Stimulated activated naive CD8-positive, alpha-beta T cell treated with anti-CD3 and anti-CD28 coated beads, Interleukin-15, Interleukin-2, amounts not matched to agents 100 U/mL and 50 U/mL, for 24 hours (primary cell): ENCODE results near the gene NCAPD2.
A peak's percentile ranks its signal among the peaks of the same experiment; 100 is the strongest.
"Not testable (repeated sequence)": the region's sequence is repeated elsewhere in the genome, so short reads cannot be mapped to it uniquely, and the experiment has no call there.

Experiments
- ATAC-seq: fragments of 150-1000 bp; cut with Tn5 transposase; one replicate; pipeline ENCODE4 v1.10.0; 2021
- DNase-seq: peaks from one replicate; pipeline ENCODE4 v3.0.0; 2021

The NCAPD2 gene

GRCh38 chr12:6533923-6534694 is 40.2 kb downstream of the NCAPD2 start, which contains the start of gene GAPDH:
TSS of gene GAPDH (plus strand) at chr12:6534517. CDS start at chr12:6534833, 316 bp downstream.
- DNase-seq (peak; percentile 93), ATAC-seq (peak; percentile 53)

- DNase-seq (no peak), ATAC-seq (no peak)
Measured at GRCh38 chr12:6534695-6534944, 40.7 kb downstream of the NCAPD2 start.

- ATAC-seq (peak; percentile 3), DNase-seq (peak; percentile 74)
Measured at GRCh38 chr12:6534945-6535696, 41.2 kb downstream of the NCAPD2 start.

- ATAC-seq (no peak), DNase-seq (no peak)
Measured at GRCh38 chr12:6535697-6535946, 41.7 kb downstream of the NCAPD2 start.

GRCh38 chr12:6535960-6536847 is 42.3 kb downstream of the NCAPD2 start:
- no peak for ATAC-seq
- DNase-seq, result peak; percentile 26

GRCh38 chr12:6536894-6537579 is 43.1 kb downstream of the NCAPD2 start:
- ATAC-seq (no peak), DNase-seq (peak; percentile 39)

GRCh38 chr12:6537580-6538419 is 43.9 kb downstream of the NCAPD2 start:
- not testable (repeated sequence) for ATAC-seq

GRCh38 chr12:6538420-6539313 is 44.8 kb downstream of the NCAPD2 start:
- DNase-seq (peak; percentile 61), ATAC-seq (peak; percentile 1)

More at GRCh38 chr12:6537580-6538419, 43.9 kb downstream of the NCAPD2 start:
- peak; percentile 83 for DNase-seq

- DNase-seq (no peak), ATAC-seq (peak; percentile 2)
Measured at GRCh38 chr12:6539314-6539682, 45.4 kb downstream of the NCAPD2 start.

GRCh38 chr12:6539707-6540134 is 45.8 kb downstream of the NCAPD2 start:
- DNase-seq, result peak; percentile 30
- no peak for ATAC-seq

- DNase-seq (peak; percentile 64), ATAC-seq (no peak)
Measured at GRCh38 chr12:6540181-6540877, 46.4 kb downstream of the NCAPD2 start.

GRCh38 chr12:6541371-6542165 is 47.7 kb downstream of the NCAPD2 start:
- no peak for ATAC-seq
- DNase-seq, result no peak

- no peak for DNase-seq
- no peak for ATAC-seq
Measured at GRCh38 chr12:6542209-6543009, 48.5 kb downstream of the NCAPD2 start.

GRCh38 chr12:6546016-6546415 is 52.1 kb downstream of the NCAPD2 start:
- ATAC-seq (no peak), DNase-seq (no peak)

GRCh38 chr12:6547566-6547965 is 53.7 kb downstream of the NCAPD2 start:
- ATAC-seq (no peak), DNase-seq (no peak)

GRCh38 chr12:6547987-6548386 is 54.1 kb downstream of the NCAPD2 start:
- no peak for ATAC-seq

GRCh38 chr12:6548556-6548955 is 54.7 kb downstream of the NCAPD2 start:
- DNase-seq, result no peak

More at GRCh38 chr12:6547987-6548386, 54.1 kb downstream of the NCAPD2 start:
- DNase-seq, result no peak

More at GRCh38 chr12:6548556-6548955, 54.7 kb downstream of the NCAPD2 start:
- no peak for ATAC-seq
